Fibroblast of villous mesenchyme (primary cell): ENCODE data around the gene MTERF4. TPM values are rescaled to one million over a fixed set of nuclear protein-coding genes. Genes with fewer than 3 reads are reported as not detected.

ENCODE experiments used
- DNase-seq: peaks from one replicate; pipeline ENCODE4 v3.0.0-alpha.2; 2010; ENCODE audit warnings: low read depth
- H3K4me3 ChIP-seq: 2 replicates; pipeline ENCODE4 v1.5.1; 2011; ENCODE audit warnings: low read depth, mild to moderate bottlenecking, low read length
- CTCF ChIP-seq: IDR thresholded peaks from 2 replicates; pipeline ENCODE4 v1.5.1; 2012; ENCODE audit warnings: low read depth, mild to moderate bottlenecking, low read length; ENCODE audit not compliant: insufficient read depth
- total RNA-seq: library from RNA; depleted of rRNA; stranded (reverse); fragments of >200 nt; gene quantifications from 2 replicates; pipeline ENCODE4 v1.2.3, GENCODE V29; 2012

MTERF4 gene
- total RNA-seq, 1 donor: 27.2 TPM

- no peak for DNase-seq
- TF ChIP-seq CTCF: no peak
- no peak overlapping the region for H3K4me3 ChIP-seq
These were observed 26.2 kb upstream of the MTERF4 start for GRCh38 chr2:241128266-241128665.

- DNase-seq: no peak
- no peak for TF ChIP-seq CTCF
- H3K4me3 ChIP-seq: no peak overlapping the region
These were observed 24.7 kb upstream of the MTERF4 start for GRCh38 chr2:241126771-241127202.

- no peak overlapping the region for H3K4me3 ChIP-seq
- TF ChIP-seq CTCF: no peak
- no peak for DNase-seq
These were observed 24.1 kb upstream of the MTERF4 start for GRCh38 chr2:241126201-241126611.

- no peak overlapping the region for H3K4me3 ChIP-seq
- no peak for DNase-seq
- no peak for TF ChIP-seq CTCF
These were observed 23.5 kb upstream of the MTERF4 start for GRCh38 chr2:241125626-241126025.

- no peak for TF ChIP-seq CTCF
- H3K4me3 ChIP-seq: no peak overlapping the region
- DNase-seq: no peak
These were observed 21.9 kb upstream of the MTERF4 start for GRCh38 chr2:241123816-241124536.

- no peak overlapping the region for H3K4me3 ChIP-seq
- DNase-seq: no peak
- TF ChIP-seq CTCF: no peak
These were observed 20.4 kb upstream of the MTERF4 start for GRCh38 chr2:241122376-241123002.
